ENCODE measurements around the gene MCUB.

MCUB gene

DNA sequence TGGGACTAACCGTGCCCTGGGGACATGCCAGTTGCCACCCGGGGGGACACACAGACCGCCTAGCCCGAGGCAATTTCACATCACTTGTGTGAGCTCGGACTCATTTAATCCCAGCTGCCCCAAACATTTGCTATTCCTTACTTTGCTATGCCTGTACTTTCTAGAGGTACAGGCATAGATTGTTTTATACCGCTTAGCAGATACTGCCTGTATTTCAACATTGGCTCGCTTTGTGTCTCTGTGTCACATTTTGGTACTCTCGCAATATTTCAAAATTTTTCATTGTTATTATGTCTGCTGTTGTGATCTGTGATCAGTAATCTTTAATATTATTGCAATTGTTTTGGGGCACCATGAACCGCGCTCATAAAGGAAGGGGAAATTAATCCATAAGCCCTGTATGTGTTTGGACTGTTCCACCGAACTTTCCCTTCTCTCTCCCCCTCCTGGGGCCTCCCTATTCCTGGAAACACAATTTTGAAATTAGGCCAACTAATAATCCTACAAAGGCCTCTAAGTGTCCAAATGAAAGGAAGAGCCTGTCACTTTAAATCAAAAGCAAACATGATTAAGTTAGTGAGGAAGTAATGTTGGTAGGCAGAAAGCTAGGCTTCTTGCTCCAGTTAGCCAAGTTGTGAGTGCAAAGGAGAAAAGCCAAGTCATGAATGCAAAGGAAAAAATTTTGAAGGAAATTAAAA, 143.8 kb downstream of the MCUB start:
- Histone ChIP-seq H3K27me3 (ENCODE audit: insufficient read depth, low read length, poor library complexity, severe bottlenecking) (no peaks in the 10 kb centered on the region), H3K4me1 (ENCODE audit: insufficient read depth, low read length, poor library complexity, severe bottlenecking) (peaks cover 40% of the 10 kb centered on the region), H3K4me2 (ENCODE audit: low read depth, low read length, poor library complexity, severe bottlenecking) (peak overlapping the region; percentile 79), H2AFZ (ENCODE audit: low read length) (peak overlapping the region; percentile 89), H3K4me3 (ENCODE audit: low read length, poor library complexity, severe bottlenecking) (peak overlapping the region; percentile 96), H3F3A (ENCODE audit: low read depth) (no peaks in the 10 kb centered on the region), H3K36me3 (ENCODE audit: insufficient read depth, low read length) (no peaks in the 10 kb centered on the region), H4K20me1 (ENCODE audit: insufficient read depth, low read length, poor library complexity, severe bottlenecking) (no peaks in the 10 kb centered on the region), H3K9me3 (ENCODE audit: insufficient read depth, low read depth, low read length) (no peaks in the 10 kb centered on the region), H3K9ac (ENCODE audit: low read depth, low read length, poor library complexity, severe bottlenecking) (peak overlapping the region; percentile 96), H3K9me2 (replicated peaks; ENCODE audit: low read depth, low read length) (no peaks in the 10 kb centered on the region), H3K79me2 (ENCODE audit: insufficient read depth, low read length) (peaks cover 40% of the 10 kb centered on the region)
- TF ChIP-seq, protein P1, sequence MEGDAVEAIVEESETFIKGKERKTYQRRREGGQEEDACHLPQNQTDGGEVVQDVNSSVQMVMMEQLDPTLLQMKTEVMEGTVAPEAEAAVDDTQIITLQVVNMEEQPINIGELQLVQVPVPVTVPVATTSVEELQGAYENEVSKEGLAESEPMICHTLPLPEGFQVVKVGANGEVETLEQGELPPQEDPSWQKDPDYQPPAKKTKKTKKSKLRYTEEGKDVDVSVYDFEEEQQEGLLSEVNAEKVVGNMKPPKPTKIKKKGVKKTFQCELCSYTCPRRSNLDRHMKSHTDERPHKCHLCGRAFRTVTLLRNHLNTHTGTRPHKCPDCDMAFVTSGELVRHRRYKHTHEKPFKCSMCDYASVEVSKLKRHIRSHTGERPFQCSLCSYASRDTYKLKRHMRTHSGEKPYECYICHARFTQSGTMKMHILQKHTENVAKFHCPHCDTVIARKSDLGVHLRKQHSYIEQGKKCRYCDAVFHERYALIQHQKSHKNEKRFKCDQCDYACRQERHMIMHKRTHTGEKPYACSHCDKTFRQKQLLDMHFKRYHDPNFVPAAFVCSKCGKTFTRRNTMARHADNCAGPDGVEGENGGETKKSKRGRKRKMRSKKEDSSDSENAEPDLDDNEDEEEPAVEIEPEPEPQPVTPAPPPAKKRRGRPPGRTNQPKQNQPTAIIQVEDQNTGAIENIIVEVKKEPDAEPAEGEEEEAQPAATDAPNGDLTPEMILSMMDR (conservative IDR thresholded peaks at IDR 0.05; ENCODE audit: low read length): no peak
- TF ChIP-seq EZH2phosphoT487 (IDR thresholded peaks at IDR 0.05; ENCODE audit: borderline replicate concordance): no peak

DNA sequence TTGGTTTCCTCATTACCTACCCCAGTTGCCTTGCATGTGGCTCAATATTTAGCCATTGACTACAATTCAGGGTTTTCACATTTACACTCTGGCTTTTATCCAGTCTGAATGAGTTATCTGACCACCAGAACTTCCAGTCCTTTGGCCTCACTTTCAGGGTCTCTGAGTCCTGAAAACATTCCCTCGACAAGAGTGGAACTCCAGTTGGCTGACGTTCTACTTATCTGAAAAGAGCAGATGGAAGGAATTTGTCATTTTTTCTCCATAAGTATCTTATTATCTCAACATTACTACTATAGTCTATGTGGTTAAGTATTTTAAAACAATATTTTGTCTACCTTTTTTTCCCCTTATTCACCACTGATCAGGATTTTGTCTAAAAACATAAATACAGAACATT, 148.4 kb downstream of the MCUB start:
- Histone ChIP-seq H3K4me1 (ENCODE audit: insufficient read depth, low read length, poor library complexity, severe bottlenecking) (peaks cover 8% of the 10 kb centered on the region), H3K9ac (ENCODE audit: low read depth, low read length, poor library complexity, severe bottlenecking) (no peak overlapping the region), H3F3A (ENCODE audit: low read depth) (no peaks in the 10 kb centered on the region), H3K79me2 (ENCODE audit: insufficient read depth, low read length) (no peaks in the 10 kb centered on the region), H3K4me3 (ENCODE audit: low read length, poor library complexity, severe bottlenecking) (no peak overlapping the region), H3K9me3 (ENCODE audit: insufficient read depth, low read depth, low read length) (no peaks in the 10 kb centered on the region), H3K27me3 (ENCODE audit: insufficient read depth, low read length, poor library complexity, severe bottlenecking) (no peaks in the 10 kb centered on the region), H3K36me3 (ENCODE audit: insufficient read depth, low read length) (peaks cover 4% of the 10 kb centered on the region; the same call in 1 of the 2 replicates), H3K4me2 (ENCODE audit: low read depth, low read length, poor library complexity, severe bottlenecking) (no peak overlapping the region), H2AFZ (ENCODE audit: low read length) (no peak overlapping the region), H3K9me2 (replicated peaks; ENCODE audit: low read depth, low read length) (no peaks in the 10 kb centered on the region), H4K20me1 (ENCODE audit: insufficient read depth, low read length, poor library complexity, severe bottlenecking) (no peaks in the 10 kb centered on the region)
- TF ChIP-seq EZH2phosphoT487 (IDR thresholded peaks at IDR 0.05; ENCODE audit: borderline replicate concordance): no peak
- TF ChIP-seq, protein P1 (conservative IDR thresholded peaks at IDR 0.05; ENCODE audit: low read length): no peak

DNA sequence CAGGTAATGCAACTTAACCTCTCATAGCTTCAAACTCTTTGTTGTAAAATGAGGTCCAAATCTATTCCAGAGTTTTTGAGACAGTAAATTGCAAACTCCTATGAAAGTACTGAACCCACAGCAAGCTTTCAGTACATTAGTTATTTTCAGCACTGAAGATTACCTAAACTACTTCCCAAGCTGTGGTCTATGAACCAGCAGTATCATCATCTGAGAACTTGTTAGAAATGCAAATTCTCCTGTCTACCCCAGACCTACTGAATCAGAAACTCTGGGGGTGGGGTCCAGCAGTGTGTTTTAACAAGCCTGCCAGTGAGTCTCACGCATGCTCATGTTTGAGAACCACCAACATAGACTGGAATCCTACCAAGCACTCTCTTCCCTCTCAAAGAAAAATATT, 148.9 kb downstream of the MCUB start:
- Histone ChIP-seq H3K9me2 (replicated peaks; ENCODE audit: low read depth, low read length) (no peaks in the 10 kb centered on the region), H3K79me2 (ENCODE audit: insufficient read depth, low read length) (no peaks in the 10 kb centered on the region), H3K9me3 (ENCODE audit: insufficient read depth, low read depth, low read length) (no peaks in the 10 kb centered on the region), H4K20me1 (ENCODE audit: insufficient read depth, low read length, poor library complexity, severe bottlenecking) (no peaks in the 10 kb centered on the region), H3K4me2 (ENCODE audit: low read depth, low read length, poor library complexity, severe bottlenecking) (no peak overlapping the region), H3K27me3 (ENCODE audit: insufficient read depth, low read length, poor library complexity, severe bottlenecking) (no peaks in the 10 kb centered on the region), H3K36me3 (ENCODE audit: insufficient read depth, low read length) (peaks cover 6% of the 10 kb centered on the region; the same call in 1 of the 2 replicates), H3K4me3 (ENCODE audit: low read length, poor library complexity, severe bottlenecking) (no peak overlapping the region), H3K4me1 (ENCODE audit: insufficient read depth, low read length, poor library complexity, severe bottlenecking) (peaks cover 3% of the 10 kb centered on the region), H2AFZ (ENCODE audit: low read length) (no peak overlapping the region), H3K9ac (ENCODE audit: low read depth, low read length, poor library complexity, severe bottlenecking) (no peak overlapping the region), H3F3A (ENCODE audit: low read depth) (no peaks in the 10 kb centered on the region)
- TF ChIP-seq, protein P1 (conservative IDR thresholded peaks at IDR 0.05; ENCODE audit: low read length): no peak
- no peak for TF ChIP-seq EZH2phosphoT487 (IDR thresholded peaks at IDR 0.05; ENCODE audit: borderline replicate concordance)

Measured in Loucy (cell line).